MG63 (cell line): Measurements from ENCODE around the gene SAAL1. TPM values are rescaled to one million over a fixed set of nuclear protein-coding genes. Genes with fewer than 3 reads are reported as not detected.

Experiments
- DNase-seq: peaks from one replicate; pipeline ENCODE4 v3.0.0-alpha.2; 2020
- H3K27me3 ChIP-seq: fragments of 250-450 bp; sonication (Bioruptor Pico); 2 replicates; pipeline ENCODE4 v1.5.1; 2020; ENCODE audit warnings: mild to moderate bottlenecking, moderate library complexity
- H3K36me3 ChIP-seq: fragments of 250-450 bp; sonication (Bioruptor Pico); 2 replicates; pipeline ENCODE4 v1.5.1; 2020; ENCODE audit warnings: mild to moderate bottlenecking, moderate library complexity
- H3K4me3 ChIP-seq: fragments of 250-450 bp; sonication (Bioruptor Pico); 2 replicates; pipeline ENCODE4 v1.5.1; 2020; ENCODE audit warnings: mild to moderate bottlenecking, moderate library complexity
- H3K9me3 ChIP-seq: fragments of 250-450 bp; sonication (Bioruptor Pico); 2 replicates; pipeline ENCODE4 v1.5.1; 2020; ENCODE audit warnings: mild to moderate bottlenecking, moderate library complexity
- total RNA-seq: library from RNA; depleted of rRNA; stranded (reverse); fragments of >200 nt; shearing (Covaris generic); gene quantifications from 2 replicates; pipeline ENCODE4 v1.2.3, GENCODE V29; 2014; ENCODE audit warnings: low replicate concordance

The SAAL1 gene
- total RNA-seq, 1 experiment from 2014 or later = 24.8 TPM

- DNase-seq = no peak
- Histone ChIP-seq H3K9me3 (no peaks in the 10 kb centered on the region), H3K36me3 (peaks cover 3% of the 10 kb centered on the region), H3K4me3 (peak overlapping the region; percentile 74), H3K27me3 (no peaks in the 10 kb centered on the region)
Observed at GRCh38 chr11:18105086-18105801, 638 bp downstream of the SAAL1 start.

GRCh38 chr11:18100926-18101656 is 4.8 kb downstream of the SAAL1 start:
- Histone ChIP-seq H3K27me3 (no peaks in the 10 kb centered on the region), H3K9me3 (no peaks in the 10 kb centered on the region), H3K36me3 (peaks cover 3% of the 10 kb centered on the region), H3K4me3 (no peak overlapping the region)
- DNase-seq = no peak

GRCh38 chr11:18093959-18094358 is 11.9 kb downstream of the SAAL1 start:
- no peaks in the 10 kb centered on the region for H3K9me3 ChIP-seq
- DNase-seq = no peak
- H3K4me3 ChIP-seq = no peak overlapping the region
- H3K36me3 ChIP-seq = peaks cover 3% of the 10 kb centered on the region
- H3K27me3 ChIP-seq = no peaks in the 10 kb centered on the region

- H3K27me3 ChIP-seq = no peaks in the 10 kb centered on the region
- DNase-seq = peak; percentile 44
- peaks cover 9% of the 10 kb centered on the region for H3K36me3 ChIP-seq
- H3K9me3 ChIP-seq = no peaks in the 10 kb centered on the region
- H3K4me3 ChIP-seq = no peak overlapping the region
Observed at GRCh38 chr11:18091731-18092130, 14.2 kb downstream of the SAAL1 start.

GRCh38 chr11:18088966-18089365 is 16.9 kb downstream of the SAAL1 start:
- H3K4me3 ChIP-seq = no peak overlapping the region
- no peak for DNase-seq
- no peaks in the 10 kb centered on the region for H3K27me3 ChIP-seq
- peaks cover 9% of the 10 kb centered on the region for H3K36me3 ChIP-seq
- no peaks in the 10 kb centered on the region for H3K9me3 ChIP-seq

- no peak for DNase-seq
- no peak overlapping the region for H3K4me3 ChIP-seq
- no peaks in the 10 kb centered on the region for H3K27me3 ChIP-seq
- H3K9me3 ChIP-seq = no peaks in the 10 kb centered on the region
- H3K36me3 ChIP-seq = peaks cover 9% of the 10 kb centered on the region
Observed at GRCh38 chr11:18088366-18088765, 17.5 kb downstream of the SAAL1 start.

- H3K36me3 ChIP-seq = no peaks in the 10 kb centered on the region; the same call in none of the 2 replicates
Observed at GRCh38 chr11:18081551-18081950, 24.3 kb downstream of the SAAL1 start.

GRCh38 chr11:18080451-18080850 is 25.4 kb downstream of the SAAL1 start:
- H3K9me3 ChIP-seq = no peaks in the 10 kb centered on the region
- no peaks in the 10 kb centered on the region for H3K27me3 ChIP-seq
- H3K4me3 ChIP-seq = no peak overlapping the region
- H3K36me3 ChIP-seq = no peaks in the 10 kb centered on the region; the same call in none of the 2 replicates
- DNase-seq = no peak

More at GRCh38 chr11:18081551-18081950, 24.3 kb downstream of the SAAL1 start:
- H3K9me3 ChIP-seq = no peaks in the 10 kb centered on the region
- H3K4me3 ChIP-seq = no peak overlapping the region
- H3K27me3 ChIP-seq = no peaks in the 10 kb centered on the region
- DNase-seq = no peak

- no peak for DNase-seq
Observed at GRCh38 chr11:18078909-18079308, 27.0 kb downstream of the SAAL1 start.

GRCh38 chr11:18075444-18075843 is 30.4 kb downstream of the SAAL1 start:
- H3K36me3 ChIP-seq = no peaks in the 10 kb centered on the region
- H3K4me3 ChIP-seq = no peak overlapping the region
- no peak for DNase-seq
- no peaks in the 10 kb centered on the region for H3K27me3 ChIP-seq
- H3K9me3 ChIP-seq = no peaks in the 10 kb centered on the region

More at GRCh38 chr11:18078909-18079308, 27.0 kb downstream of the SAAL1 start:
- Histone ChIP-seq H3K27me3 (no peaks in the 10 kb centered on the region), H3K4me3 (no peak overlapping the region), H3K9me3 (no peaks in the 10 kb centered on the region), H3K36me3 (no peaks in the 10 kb centered on the region; the same call in 1 of the 2 replicates)

GRCh38 chr11:18071098-18071705 is 34.7 kb downstream of the SAAL1 start:
- H3K9me3 ChIP-seq = no peaks in the 10 kb centered on the region
- DNase-seq = no peak
- H3K27me3 ChIP-seq = no peaks in the 10 kb centered on the region
- no peak overlapping the region for H3K4me3 ChIP-seq
- no peaks in the 10 kb centered on the region for H3K36me3 ChIP-seq

GRCh38 chr11:18067372-18067771 is 38.5 kb downstream of the SAAL1 start:
- H3K36me3 ChIP-seq = no peaks in the 10 kb centered on the region
- no peak for DNase-seq
- H3K9me3 ChIP-seq = no peaks in the 10 kb centered on the region
- no peaks in the 10 kb centered on the region for H3K27me3 ChIP-seq
- no peak overlapping the region for H3K4me3 ChIP-seq

- DNase-seq = no peak
- no peaks in the 10 kb centered on the region for H3K9me3 ChIP-seq
- H3K4me3 ChIP-seq = no peak overlapping the region
- no peaks in the 10 kb centered on the region for H3K36me3 ChIP-seq
- H3K27me3 ChIP-seq = no peaks in the 10 kb centered on the region
Observed at GRCh38 chr11:18066626-18067025, 39.3 kb downstream of the SAAL1 start.

- no peak for DNase-seq
- Histone ChIP-seq H3K36me3 (no peaks in the 10 kb centered on the region), H3K27me3 (no peaks in the 10 kb centered on the region), H3K9me3 (no peaks in the 10 kb centered on the region), H3K4me3 (no peak overlapping the region)
Observed at GRCh38 chr11:18065572-18065971, 40.3 kb downstream of the SAAL1 start.

GRCh38 chr11:18064450-18065054 is 41.3 kb downstream of the SAAL1 start:
- Histone ChIP-seq H3K27me3 (no peaks in the 10 kb centered on the region), H3K36me3 (no peaks in the 10 kb centered on the region), H3K9me3 (no peaks in the 10 kb centered on the region), H3K4me3 (no peak overlapping the region)
- no peak for DNase-seq

- H3K9me3 ChIP-seq = no peaks in the 10 kb centered on the region
- H3K4me3 ChIP-seq = no peak overlapping the region
- no peaks in the 10 kb centered on the region for H3K36me3 ChIP-seq
- no peaks in the 10 kb centered on the region for H3K27me3 ChIP-seq
- DNase-seq = no peak
Observed at GRCh38 chr11:18063862-18064434, 41.9 kb downstream of the SAAL1 start.

GRCh38 chr11:18063125-18063524 is 42.8 kb downstream of the SAAL1 start:
- Histone ChIP-seq H3K27me3 (no peaks in the 10 kb centered on the region), H3K36me3 (no peaks in the 10 kb centered on the region), H3K4me3 (no peak overlapping the region), H3K9me3 (no peaks in the 10 kb centered on the region)
- no peak for DNase-seq
